Testis (tissue), 3 donors: ENCODE results near the gene PLCD1. TPM values are rescaled to one million over a fixed set of nuclear protein-coding genes. Genes with fewer than 3 reads are reported as not detected.
"Not testable (repeated sequence)": the region's sequence is repeated elsewhere in the genome, so short reads cannot be mapped to it uniquely, and the experiment has no call there.

Experiments used
- DNase-seq: peaks from one replicate; pipeline ENCODE4 v3.0.0-alpha.2; 2019
- H3K27ac ChIP-seq, 2 donors: fragments of 200-600 bp; sonication (generic); one replicate each; pipeline ENCODE4 v1.5.1; 2019
- H3K27me3 ChIP-seq: fragments of 200-600 bp; sonication (generic); one replicate; pipeline ENCODE4 v1.5.1; 2019
- H3K36me3 ChIP-seq: fragments of 200-600 bp; sonication (generic); one replicate; pipeline ENCODE4 v1.5.1; 2017; ENCODE audit warnings: low read depth; ENCODE audit errors: missing control alignments
- H3K4me1 ChIP-seq: fragments of 200-600 bp; sonication (generic); one replicate; pipeline ENCODE4 v1.5.1; 2019
- H3K4me3 ChIP-seq, 2 donors: fragments of 200-600 bp; sonication (generic); one replicate each; pipeline ENCODE4 v1.5.1; 2017 to 2019
- H3K9me3 ChIP-seq: fragments of 200-600 bp; sonication (generic); one replicate; pipeline ENCODE4 v1.5.1; 2017
- POLR2A ChIP-seq: fragments of 450-650 bp; IDR thresholded peaks from one replicate; pipeline ENCODE4 v1.6.1; 2017; ENCODE audit warnings: antibody characterized with exemption, mild to moderate bottlenecking, moderate library complexity
- WGBS, 2 donors: methylation state at CpG; one replicate each; pipeline ENCODE4 v1.1.5; 2018; 5-methylcytosine and 5-hydroxymethylcytosine counted together
- intact Hi-C: fragments of 100-400 bp; cut with DNase I; formaldehyde crosslinking; loops from one replicate; pipeline ENCODE4 v1.15.1; 2023; ENCODE audit warnings: low total_unique reads
- polyA plus RNA-seq: library from polyadenylated mRNA; stranded (reverse); fragments of 350-450 nt; fragmentation: Illumina TruSeq; extraction: RNeasy Lipid Tissue Mini Kit (QIAGEN cat#74804); gene quantifications from one replicate; pipeline ENCODE4 v1.2.3, GENCODE V29; 2014; ENCODE audit warnings: low read depth, low replicate concordance; ENCODE audit not compliant: insufficient read depth
- total RNA-seq, 2 donors: library from RNA; depleted of rRNA; stranded (reverse); fragments of >200 nt; gene quantifications; one replicate each; pipeline ENCODE4 v1.2.3, GENCODE V29; 2016
- TF ChIP-seq, protein P1 (sequence below), 3 experiments: fragments of 450-650 bp in 2 of 3; fragments of 200-600 bp in 1 of 3; sonication (generic) in 1 of 3; IDR thresholded peaks; one replicate each; pipeline ENCODE4 v1.5.1; 2016 to 2019; ENCODE audit warnings: antibody characterized with exemption in 3 of 3, mild to moderate bottlenecking in 2 of 3, moderate library complexity in 1 of 3

The PLCD1 gene
- total and polyA plus RNA-seq, 3 donors from 2014 or later: 88.4 to 228 (median 155) TPM

DNA sequence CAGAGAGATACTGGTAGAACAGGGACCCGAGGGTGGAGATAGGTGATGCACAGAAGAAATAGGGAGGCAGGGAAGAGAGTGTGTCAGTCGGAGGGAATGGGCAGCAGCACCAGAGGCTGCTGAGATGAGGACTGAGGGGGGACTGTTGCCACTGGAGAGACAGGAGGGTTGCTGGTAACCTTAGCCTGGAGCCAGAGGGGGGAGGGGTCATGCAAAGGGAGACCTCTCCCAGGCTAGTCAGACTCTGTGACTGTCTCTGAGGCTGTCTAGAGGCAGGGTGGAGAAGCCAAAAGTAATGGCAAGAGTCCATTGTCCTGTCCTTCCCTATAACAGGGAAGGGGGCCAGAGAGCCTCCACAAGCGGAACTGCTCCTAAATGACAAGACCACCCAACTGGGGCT is 7.5 kb upstream of the PLCD1 start:
- Histone ChIP-seq H3K4me3 (no peak overlapping the region), H3K27me3 (no peaks in the 10 kb centered on the region), H3K36me3 (no peaks in the 10 kb centered on the region), H3K4me1 (peaks cover 12% of the 10 kb centered on the region), H3K27ac (no peak overlapping the region), H3K9me3 (no peaks in the 10 kb centered on the region)
- intact Hi-C loops: no loop called here
- WGBS, 2 donors: 82 to 87% methylated on average over 3 of the region's 3 CpGs
- no peak for DNase-seq
- no peak for TF ChIP-seq POLR2A
- TF ChIP-seq, protein P1, sequence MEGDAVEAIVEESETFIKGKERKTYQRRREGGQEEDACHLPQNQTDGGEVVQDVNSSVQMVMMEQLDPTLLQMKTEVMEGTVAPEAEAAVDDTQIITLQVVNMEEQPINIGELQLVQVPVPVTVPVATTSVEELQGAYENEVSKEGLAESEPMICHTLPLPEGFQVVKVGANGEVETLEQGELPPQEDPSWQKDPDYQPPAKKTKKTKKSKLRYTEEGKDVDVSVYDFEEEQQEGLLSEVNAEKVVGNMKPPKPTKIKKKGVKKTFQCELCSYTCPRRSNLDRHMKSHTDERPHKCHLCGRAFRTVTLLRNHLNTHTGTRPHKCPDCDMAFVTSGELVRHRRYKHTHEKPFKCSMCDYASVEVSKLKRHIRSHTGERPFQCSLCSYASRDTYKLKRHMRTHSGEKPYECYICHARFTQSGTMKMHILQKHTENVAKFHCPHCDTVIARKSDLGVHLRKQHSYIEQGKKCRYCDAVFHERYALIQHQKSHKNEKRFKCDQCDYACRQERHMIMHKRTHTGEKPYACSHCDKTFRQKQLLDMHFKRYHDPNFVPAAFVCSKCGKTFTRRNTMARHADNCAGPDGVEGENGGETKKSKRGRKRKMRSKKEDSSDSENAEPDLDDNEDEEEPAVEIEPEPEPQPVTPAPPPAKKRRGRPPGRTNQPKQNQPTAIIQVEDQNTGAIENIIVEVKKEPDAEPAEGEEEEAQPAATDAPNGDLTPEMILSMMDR (IDR thresholded peaks at IDR 0.05): no peak

DNA sequence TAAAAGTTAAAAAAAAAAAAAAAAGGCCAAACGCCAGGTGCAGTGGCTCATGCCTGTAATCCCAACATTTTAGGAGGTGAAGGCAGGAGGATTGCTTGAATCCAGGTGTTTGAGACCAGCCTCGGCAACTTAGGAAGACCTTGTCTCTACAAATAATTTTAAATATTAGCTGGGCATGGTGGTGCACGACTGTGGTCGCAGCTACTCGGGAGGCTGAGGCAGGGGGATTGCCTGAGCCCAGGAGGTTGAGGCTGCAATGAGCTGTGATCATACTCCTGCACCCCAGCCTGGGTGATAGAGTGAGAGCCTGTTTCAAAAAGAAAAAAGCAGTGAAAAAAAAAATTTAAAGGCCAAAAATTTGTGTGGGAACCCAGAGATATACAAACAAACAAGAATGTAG is 6.8 kb upstream of the PLCD1 start:
- Histone ChIP-seq H3K4me3 (no peak overlapping the region), H3K36me3 (no peaks in the 10 kb centered on the region), H3K4me1 (peaks cover 12% of the 10 kb centered on the region), H3K27ac (no peak overlapping the region), H3K27me3 (no peaks in the 10 kb centered on the region), H3K9me3 (no peaks in the 10 kb centered on the region)
- no peak for DNase-seq
- WGBS, 2 donors: 90 to 94% methylated on average over 5 of the region's 5 CpGs
- TF ChIP-seq, protein P1 (IDR thresholded peaks at IDR 0.05): no peak
- TF ChIP-seq POLR2A: no peak
- intact Hi-C loops: no loop called here

DNA sequence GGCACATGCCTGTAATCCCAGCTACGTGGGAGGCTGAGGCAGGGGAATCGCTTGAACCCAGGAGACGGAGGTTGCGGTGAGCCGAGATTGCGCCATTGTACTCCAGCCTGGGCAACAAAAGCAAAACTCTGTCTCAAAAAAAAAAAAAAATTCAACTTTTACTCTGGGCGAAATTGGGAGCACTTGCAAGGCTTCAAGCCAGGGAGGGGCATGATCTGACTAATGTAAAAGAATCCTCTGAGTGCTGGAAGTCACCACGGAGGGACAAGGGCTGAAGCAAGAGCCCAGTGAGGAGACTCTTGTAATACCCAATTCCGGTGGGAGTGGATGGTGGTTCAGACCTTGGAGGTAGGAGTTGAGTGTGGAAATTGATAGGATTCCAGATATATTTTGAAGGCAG is 4.9 kb upstream of the PLCD1 start:
- H3K4me3 ChIP-seq, intact Hi-C loops, H3K27me3 ChIP-seq, H3K27ac ChIP-seq, H3K36me3 ChIP-seq, H3K9me3 ChIP-seq, DNase-seq: not testable (repeated sequence)
- peaks cover 12% of the 10 kb centered on the region for H3K4me1 ChIP-seq
- 82 to 91% methylated on average over 9 of the region's 9 CpGs for WGBS, 2 donors

DNA sequence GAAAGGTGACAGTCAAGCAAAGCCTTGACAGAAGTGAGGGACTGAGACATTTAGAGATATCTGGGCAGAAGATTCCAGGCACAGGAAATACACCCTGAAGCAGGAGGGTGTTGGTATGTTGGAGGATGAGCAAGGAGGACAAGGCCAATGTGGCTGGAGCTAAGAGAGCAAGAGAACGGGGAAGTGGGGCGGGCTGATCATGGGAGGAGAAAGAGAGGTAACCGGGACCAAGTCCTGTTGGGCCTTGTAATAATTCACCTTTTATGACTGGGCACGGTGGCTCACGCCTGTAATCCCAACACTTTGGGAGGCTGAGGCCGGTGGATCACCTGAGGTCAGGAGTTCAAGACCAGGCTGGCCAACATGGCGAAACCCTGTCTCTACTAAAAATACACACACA is 4.1 kb upstream of the PLCD1 start:
- H3K4me3 ChIP-seq, DNase-seq, H3K9me3 ChIP-seq, H3K27ac ChIP-seq, H3K36me3 ChIP-seq, intact Hi-C loops, H3K27me3 ChIP-seq: not testable (repeated sequence)
- H3K4me1 ChIP-seq: peaks cover 13% of the 10 kb centered on the region
- 90% methylated on average over 7 of the region's 7 CpGs for WGBS, 2 donors

DNA sequence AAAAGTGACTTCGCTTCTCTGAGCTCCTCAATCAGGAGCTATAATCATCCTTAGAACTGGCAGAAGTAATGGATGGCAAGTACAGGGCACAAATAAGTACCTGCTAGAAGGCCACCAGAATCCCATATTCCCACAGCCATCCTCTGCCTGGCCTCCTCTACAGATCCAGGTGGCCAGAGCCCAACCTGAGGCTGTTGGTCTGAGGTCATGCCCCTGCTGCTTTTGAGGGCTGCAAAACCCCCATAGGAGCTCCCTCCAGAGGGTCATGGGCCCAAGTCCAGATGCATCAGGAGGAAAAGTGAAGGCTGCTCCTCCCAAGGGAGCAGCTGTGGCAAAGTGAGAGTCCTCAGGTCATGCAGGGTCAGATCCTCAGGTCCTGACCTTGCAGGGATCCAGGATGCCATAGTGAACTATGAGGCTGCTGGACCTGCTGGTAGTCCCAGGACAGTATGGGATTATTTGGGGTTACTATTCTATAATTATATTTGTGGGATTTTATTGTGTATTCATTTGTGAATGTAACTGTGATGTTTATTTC is 3.0 kb upstream of the PLCD1 start:
- H3K27me3 ChIP-seq: no peaks in the 10 kb centered on the region
- H3K9me3 ChIP-seq: no peaks in the 10 kb centered on the region
- no peaks in the 10 kb centered on the region for H3K36me3 ChIP-seq
- no peak overlapping the region for H3K27ac ChIP-seq
- H3K4me3 ChIP-seq: no peak overlapping the region
- peaks cover 13% of the 10 kb centered on the region for H3K4me1 ChIP-seq
- TF ChIP-seq, protein P1 (IDR thresholded peaks at IDR 0.05): no peak
- TF ChIP-seq POLR2A: no peak
- intact Hi-C loops: no loop called here
- WGBS, 2 donors: 94 to 100% methylated on average over 1 of the region's 1 CpG
- no peak for DNase-seq
